CD4-positive, alpha-beta T cell (primary cell): ENCODE results near the gene UNC79. TPM values are rescaled to one million over a fixed set of nuclear protein-coding genes. Genes with fewer than 3 reads are reported as not detected.

ENCODE experiments used
- ATAC-seq: fragments of 200-7000 bp; cut with Tn5 transposase; one replicate; pipeline ENCODE4 v1.10.0; 2022; ENCODE audit warnings: mild to moderate bottlenecking; ENCODE audit not compliant: poor library complexity
- CTCF ChIA-PET: fragments of 350-600 bp; sonication (Branson Sonifier 250); formaldehyde crosslinking; loops from one replicate; lab custom pipeline; 2021; ENCODE audit warnings: antibody characterized with exemption, inconsistent platforms; lab: Charles Lee
- POLR2A ChIA-PET: fragments of 350-600 bp; sonication (Branson Sonifier 250); formaldehyde crosslinking; loops from one replicate; lab custom pipeline; 2021; ENCODE audit warnings: antibody characterized with exemption, inconsistent platforms; lab: Charles Lee
- DNase-seq, 14 experiments: peaks; one replicate each; pipeline ENCODE4 v3.0.0-alpha.2; 2013 to 2020; ENCODE audit warnings: mixed read lengths in 2 of 14
- H3K27ac ChIP-seq, 2 donors: one replicate each; pipeline versions ENCODE4 v1.5.1 to v1.7.0; 2013; ENCODE audit warnings: low read length in 2 of 2, low read depth in 1 of 2, mild to moderate bottlenecking in 1 of 2
- H3K27me3 ChIP-seq, 2 experiments: 1 replicate in 1 of 2; 2 replicates in 1 of 2; pipeline versions ENCODE4 v1.6.1 to v1.7.0; 2013; ENCODE audit warnings: low read length in 2 of 2, control low read depth in 1 of 2, mild to moderate bottlenecking in 1 of 2, moderate library complexity in 1 of 2; ENCODE audit not compliant: insufficient read depth in 2 of 2, control insufficient read depth in 1 of 2
- H3K36me3 ChIP-seq: one replicate; pipeline ENCODE4 v1.6.1; 2013; ENCODE audit warnings: low read length, control low read depth; ENCODE audit not compliant: insufficient read depth
- H3K4me1 ChIP-seq: one replicate; pipeline ENCODE4 v1.6.1; 2013; ENCODE audit warnings: low read length, control low read depth; ENCODE audit not compliant: insufficient read depth
- H3K4me3 ChIP-seq: one replicate; pipeline ENCODE4 v1.5.1; 2013; ENCODE audit warnings: mild to moderate bottlenecking, low read length, moderate library complexity
- H3K9me3 ChIP-seq, 2 experiments: 1 replicate in 1 of 2; 2 replicates in 1 of 2; pipeline versions ENCODE4 v1.6.1 to v1.7.0; 2013; ENCODE audit warnings: low read length in 2 of 2, mild to moderate bottlenecking in 2 of 2, control low read depth in 1 of 2, moderate library complexity in 1 of 2; ENCODE audit not compliant: control insufficient read depth in 1 of 2, insufficient read depth in 1 of 2
- H3K27ac Mint-ChIP-seq: one replicate; pipeline ENCODE4 v1.8.0; 2020; ENCODE audit warnings: mixed read lengths
- H3K27me3 Mint-ChIP-seq: one replicate; pipeline ENCODE4 v1.8.0; 2021; ENCODE audit warnings: mixed read lengths
- H3K36me3 Mint-ChIP-seq: one replicate; pipeline ENCODE4 v1.8.0; 2021; ENCODE audit warnings: low read depth, mixed read lengths
- H3K4me1 Mint-ChIP-seq: one replicate; pipeline ENCODE4 v1.8.0; 2021; ENCODE audit warnings: low read depth, mixed read lengths
- H3K4me3 Mint-ChIP-seq: one replicate; pipeline ENCODE4 v1.8.0; 2020; ENCODE audit warnings: mild to moderate bottlenecking, mixed read lengths
- H3K9me3 Mint-ChIP-seq: one replicate; pipeline ENCODE4 v1.8.0; 2020; ENCODE audit warnings: mixed read lengths
- intact Hi-C, 2 experiments: fragments of 100-400 bp; cut with DNase I in 1 of 2; cut with micrococcal nuclease in 1 of 2; formaldehyde crosslinking; loops; one replicate each; pipeline versions ENCODE4 v1.15.1 to v1.9.0; 2023 to 2025; cut with DNase I, micrococcal nuclease
- total RNA-seq, 174 experiments: library from RNA in 2 of 174; stranded (reverse) in 2 of 174; gene quantifications; one replicate each; pipeline ENCODE4 v1.2.3 and lab custom pipeline; 2021 to 2026
- TF ChIP-seq, protein P1 (sequence below): fragments of 200-600 bp; IDR thresholded peaks from one replicate; pipeline ENCODE4 v1.8.0; 2022; ENCODE audit warnings: antibody characterized with exemption, mild to moderate bottlenecking

The UNC79 gene
- total RNA-seq, 2 experiments from 2014 or later, result not detected

DNA sequence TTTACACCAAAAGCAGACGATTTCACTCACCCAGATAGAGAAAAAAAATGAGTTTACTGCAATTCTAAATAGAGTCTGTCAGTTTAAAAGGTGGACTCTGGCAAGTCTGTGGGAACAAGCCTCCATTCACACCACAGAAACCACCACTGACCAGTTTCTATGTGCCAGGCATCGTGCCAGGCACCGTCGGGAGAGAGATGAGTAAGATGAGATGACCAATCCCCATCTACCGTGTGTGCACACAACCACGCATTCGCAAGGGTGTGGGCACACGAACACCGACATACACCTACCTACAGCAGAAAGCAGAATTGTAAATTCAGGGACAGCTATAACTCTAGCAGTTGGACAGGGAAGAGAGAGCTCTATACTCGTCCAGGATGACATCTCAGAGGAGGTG, 299.3 kb downstream of the UNC79 start:
- Histone ChIP-seq H3K9me3 (peaks cover 0 to 6% of the 10 kb centered on the region in 2 experiments), H3K27ac (no peak overlapping the region), H3K4me1 (no peaks in the 10 kb centered on the region), H3K36me3 (no peaks in the 10 kb centered on the region), H3K4me3 (no peak overlapping the region), H3K27me3 (no peaks in the 10 kb centered on the region)
- H3K4me3 Mint-ChIP-seq, result no peak overlapping the region
- no peaks in the 10 kb centered on the region for H3K27me3 Mint-ChIP-seq
- ATAC-seq (no peak), DNase-seq (no peak)
- ChIA-PET CTCF (no interaction called here), POLR2A (no interaction called here)
- TF ChIP-seq, protein P1, sequence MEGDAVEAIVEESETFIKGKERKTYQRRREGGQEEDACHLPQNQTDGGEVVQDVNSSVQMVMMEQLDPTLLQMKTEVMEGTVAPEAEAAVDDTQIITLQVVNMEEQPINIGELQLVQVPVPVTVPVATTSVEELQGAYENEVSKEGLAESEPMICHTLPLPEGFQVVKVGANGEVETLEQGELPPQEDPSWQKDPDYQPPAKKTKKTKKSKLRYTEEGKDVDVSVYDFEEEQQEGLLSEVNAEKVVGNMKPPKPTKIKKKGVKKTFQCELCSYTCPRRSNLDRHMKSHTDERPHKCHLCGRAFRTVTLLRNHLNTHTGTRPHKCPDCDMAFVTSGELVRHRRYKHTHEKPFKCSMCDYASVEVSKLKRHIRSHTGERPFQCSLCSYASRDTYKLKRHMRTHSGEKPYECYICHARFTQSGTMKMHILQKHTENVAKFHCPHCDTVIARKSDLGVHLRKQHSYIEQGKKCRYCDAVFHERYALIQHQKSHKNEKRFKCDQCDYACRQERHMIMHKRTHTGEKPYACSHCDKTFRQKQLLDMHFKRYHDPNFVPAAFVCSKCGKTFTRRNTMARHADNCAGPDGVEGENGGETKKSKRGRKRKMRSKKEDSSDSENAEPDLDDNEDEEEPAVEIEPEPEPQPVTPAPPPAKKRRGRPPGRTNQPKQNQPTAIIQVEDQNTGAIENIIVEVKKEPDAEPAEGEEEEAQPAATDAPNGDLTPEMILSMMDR, result no peak
- intact Hi-C loops, result no loop called here
- H3K4me1 Mint-ChIP-seq, result no peaks in the 10 kb centered on the region
- no peaks in the 10 kb centered on the region for H3K36me3 Mint-ChIP-seq
- no peaks in the 10 kb centered on the region for H3K9me3 Mint-ChIP-seq
- no peak overlapping the region for H3K27ac Mint-ChIP-seq

DNA sequence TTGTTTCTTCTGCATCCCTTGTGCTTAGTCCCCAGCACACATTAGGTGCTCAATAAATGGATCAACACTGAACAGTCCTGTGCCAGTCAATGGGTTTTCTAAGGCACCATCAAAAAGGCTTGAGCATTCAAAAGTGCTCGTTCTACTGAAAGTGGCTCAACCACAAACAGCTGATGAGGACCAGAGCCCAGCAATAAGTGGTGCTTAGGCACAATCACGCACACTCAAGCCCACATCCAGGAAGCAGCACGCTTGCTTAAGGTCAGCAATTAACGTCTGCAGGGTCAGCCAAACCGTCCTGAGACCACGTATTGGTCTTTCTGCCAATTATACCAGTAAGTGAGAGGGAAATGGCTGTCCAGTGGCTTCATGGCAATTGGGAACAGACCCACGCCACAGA, 301.0 kb downstream of the UNC79 start:
- intact Hi-C loops, result no loop called here
- ChIA-PET CTCF (no interaction called here), POLR2A (no interaction called here)
- Histone ChIP-seq H3K4me1 (no peaks in the 10 kb centered on the region), H3K9me3 (peaks cover 0 to 6% of the 10 kb centered on the region in 2 experiments), H3K27ac (no peak overlapping the region), H3K4me3 (no peak overlapping the region), H3K27me3 (no peaks in the 10 kb centered on the region), H3K36me3 (no peaks in the 10 kb centered on the region)
- DNase-seq (no peak), ATAC-seq (no peak)
- H3K27ac Mint-ChIP-seq, result no peak overlapping the region
- TF ChIP-seq, protein P1, result no peak
- no peaks in the 10 kb centered on the region for H3K9me3 Mint-ChIP-seq
- H3K4me3 Mint-ChIP-seq, result no peak overlapping the region
- H3K36me3 Mint-ChIP-seq, result no peaks in the 10 kb centered on the region
- H3K4me1 Mint-ChIP-seq, result no peaks in the 10 kb centered on the region
- no peaks in the 10 kb centered on the region for H3K27me3 Mint-ChIP-seq

DNA sequence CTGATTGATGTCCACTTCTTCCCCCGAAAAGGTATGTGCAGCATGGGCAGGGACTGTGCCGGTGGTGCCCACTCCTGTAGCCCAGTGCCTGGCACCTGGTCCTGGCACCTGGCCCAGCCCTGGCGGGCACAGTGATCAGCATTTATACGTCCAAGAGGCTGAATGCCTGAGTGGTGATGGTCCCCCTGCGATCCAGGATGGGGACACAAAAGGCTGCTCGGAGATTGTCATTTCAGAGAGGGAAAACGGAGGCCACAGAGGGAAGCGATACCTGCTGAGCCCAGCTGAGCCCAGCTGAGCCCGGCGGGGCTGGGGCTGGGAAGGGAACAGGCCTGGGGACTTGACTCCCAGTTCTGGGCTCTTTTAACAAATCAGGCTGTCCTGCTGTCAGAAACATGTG, 301.8 kb downstream of the UNC79 start:
- no peaks in the 10 kb centered on the region for H3K36me3 ChIP-seq
- no peaks in the 10 kb centered on the region for H3K4me1 ChIP-seq
- DNase-seq, result no peak
- H3K36me3 Mint-ChIP-seq, result no peaks in the 10 kb centered on the region
- H3K27ac ChIP-seq, result no peak overlapping the region
- no peaks in the 10 kb centered on the region for H3K9me3 Mint-ChIP-seq
- H3K9me3 ChIP-seq, result peaks cover 0 to 6% of the 10 kb centered on the region in 2 experiments
- H3K4me3 Mint-ChIP-seq, result no peak overlapping the region
- H3K4me1 Mint-ChIP-seq, result no peaks in the 10 kb centered on the region
- no peak overlapping the region for H3K27ac Mint-ChIP-seq
- no peaks in the 10 kb centered on the region for H3K27me3 Mint-ChIP-seq
- intact Hi-C loops, result no loop called here
- ChIA-PET CTCF (no interaction called here), POLR2A (no interaction called here)
- H3K4me3 ChIP-seq, result no peak overlapping the region
- TF ChIP-seq, protein P1, result no peak
- no peak for ATAC-seq
- no peaks in the 10 kb centered on the region for H3K27me3 ChIP-seq
